H7 (cell line): ENCODE measurements around the gene ACBD6. TPM values are rescaled to one million over a fixed set of nuclear protein-coding genes. Genes with fewer than 3 reads are reported as not detected.

Experiments
- DNase-seq: peaks from one replicate; pipeline ENCODE4 v3.0.0; 2012
- H3K27me3 ChIP-seq: 2 replicates; pipeline ENCODE4 v1.6.0; 2011; ENCODE audit warnings: mild to moderate bottlenecking, low read length; ENCODE audit not compliant: control insufficient read depth, insufficient read depth
- H3K36me3 ChIP-seq: replicated peaks from 2 replicates; pipeline ENCODE4 v1.5.1; 2011; ENCODE audit warnings: low read length; ENCODE audit not compliant: control insufficient read depth, insufficient read depth
- H3K4me3 ChIP-seq: 2 replicates; pipeline ENCODE4 v1.5.1; 2011; ENCODE audit warnings: low read depth, mild to moderate bottlenecking, control low read depth, low read length, moderate library complexity; ENCODE audit not compliant: insufficient read depth
- total RNA-seq: library from RNA; depleted of rRNA; stranded (reverse); fragments of >200 nt; shearing (Covaris generic); gene quantifications from 2 replicates; pipeline ENCODE4 v1.2.3, GENCODE V29; 2014

Gene ACBD6
- total RNA-seq, 1 experiment from 2014 or later: 73.2 TPM

- Histone ChIP-seq H3K36me3 (no peaks in the 10 kb centered on the region), H3K4me3 (no peak overlapping the region), H3K27me3 (no peaks in the 10 kb centered on the region)
- DNase-seq: no peak
Measured at GRCh38 chr1:180392020-180392419, 110.4 kb downstream of the ACBD6 start.

GRCh38 chr1:180387413-180387812, 115.0 kb downstream of the ACBD6 start:
- DNase-seq: no peak
- Histone ChIP-seq H3K27me3 (no peaks in the 10 kb centered on the region), H3K36me3 (no peaks in the 10 kb centered on the region), H3K4me3 (no peak overlapping the region)

- no peaks in the 10 kb centered on the region for H3K27me3 ChIP-seq
- H3K4me3 ChIP-seq: no peak overlapping the region
- no peaks in the 10 kb centered on the region for H3K36me3 ChIP-seq
- DNase-seq: no peak
Measured at GRCh38 chr1:180386745-180387367, 115.5 kb downstream of the ACBD6 start.

GRCh38 chr1:180385144-180385543, 117.2 kb downstream of the ACBD6 start:
- DNase-seq: no peak
- Histone ChIP-seq H3K27me3 (no peaks in the 10 kb centered on the region), H3K36me3 (no peaks in the 10 kb centered on the region), H3K4me3 (no peak overlapping the region)

- Histone ChIP-seq H3K36me3 (no peaks in the 10 kb centered on the region), H3K27me3 (no peaks in the 10 kb centered on the region), H3K4me3 (no peak overlapping the region)
- DNase-seq: no peak
Measured at GRCh38 chr1:180384286-180385005, 117.9 kb downstream of the ACBD6 start.

- no peaks in the 10 kb centered on the region for H3K36me3 ChIP-seq
- no peak overlapping the region for H3K4me3 ChIP-seq
- no peak for DNase-seq
- H3K27me3 ChIP-seq: no peaks in the 10 kb centered on the region
Measured at GRCh38 chr1:180382326-180383115, 119.9 kb downstream of the ACBD6 start.

GRCh38 chr1:180381184-180381580, 121.2 kb downstream of the ACBD6 start:
- Histone ChIP-seq H3K4me3 (no peak overlapping the region), H3K36me3 (no peaks in the 10 kb centered on the region), H3K27me3 (no peaks in the 10 kb centered on the region)
- no peak for DNase-seq

GRCh38 chr1:180380259-180381183, 121.9 kb downstream of the ACBD6 start:
- no peak overlapping the region for H3K4me3 ChIP-seq
- H3K27me3 ChIP-seq: no peaks in the 10 kb centered on the region
- DNase-seq: no peak
- no peaks in the 10 kb centered on the region for H3K36me3 ChIP-seq

- no peak for DNase-seq
- H3K27me3 ChIP-seq: no peaks in the 10 kb centered on the region
- H3K4me3 ChIP-seq: no peak overlapping the region
- no peaks in the 10 kb centered on the region for H3K36me3 ChIP-seq
Measured at GRCh38 chr1:180376800-180377199, 125.6 kb downstream of the ACBD6 start.

- no peaks in the 10 kb centered on the region for H3K36me3 ChIP-seq
- no peak for DNase-seq
- no peaks in the 10 kb centered on the region for H3K27me3 ChIP-seq
- no peak overlapping the region for H3K4me3 ChIP-seq
Measured at GRCh38 chr1:180376253-180376652, 126.1 kb downstream of the ACBD6 start.

GRCh38 chr1:180372728-180373127, 129.6 kb downstream of the ACBD6 start:
- Histone ChIP-seq H3K27me3 (no peaks in the 10 kb centered on the region), H3K4me3 (no peak overlapping the region), H3K36me3 (no peaks in the 10 kb centered on the region)
- no peak for DNase-seq

- H3K27me3 ChIP-seq: no peaks in the 10 kb centered on the region
- DNase-seq: no peak
- no peak overlapping the region for H3K4me3 ChIP-seq
- no peaks in the 10 kb centered on the region for H3K36me3 ChIP-seq
Measured at GRCh38 chr1:180370597-180370996, 131.8 kb downstream of the ACBD6 start.

GRCh38 chr1:180370188-180370587, 132.2 kb downstream of the ACBD6 start:
- Histone ChIP-seq H3K27me3 (no peaks in the 10 kb centered on the region), H3K4me3 (no peak overlapping the region), H3K36me3 (no peaks in the 10 kb centered on the region)
- no peak for DNase-seq

GRCh38 chr1:180369061-180369460, 133.3 kb downstream of the ACBD6 start:
- Histone ChIP-seq H3K36me3 (no peaks in the 10 kb centered on the region), H3K27me3 (no peaks in the 10 kb centered on the region), H3K4me3 (no peak overlapping the region)
- DNase-seq: no peak
